Myocyte (in vitro differentiated cells): ENCODE measurements around the gene PRIM1. TPM values are rescaled to one million over a fixed set of nuclear protein-coding genes. Genes with fewer than 3 reads are reported as not detected.
A peak's percentile ranks its signal among the peaks of the same experiment; 100 is the strongest.
"Not testable (repeated sequence)": the region's sequence is repeated elsewhere in the genome, so short reads cannot be mapped to it uniquely, and the experiment has no call there.

Source experiments
- DNase-seq: peaks from one replicate; pipeline ENCODE4 v3.0.0-alpha.2; 2012; ENCODE audit warnings: low read depth
- total RNA-seq: library from RNA; depleted of rRNA; stranded (reverse); fragments of >200 nt; gene quantifications from 2 replicates; pipeline ENCODE4 v1.2.3, GENCODE V29; 2014

Gene PRIM1
- total RNA-seq, 1 donor from 2014 or later: 1.7 TPM

- DNase-seq: no peak
Observed at GRCh38 chr12:56761812-56762211, 9.7 kb upstream of the PRIM1 start.

- no peak for DNase-seq
Observed at GRCh38 chr12:56760460-56760859, 8.3 kb upstream of the PRIM1 start.

- no peak for DNase-seq
Observed at GRCh38 chr12:56759263-56759908, 7.3 kb upstream of the PRIM1 start.

GRCh38 chr12:56758728-56759262 lies 6.7 kb upstream of the PRIM1 start:
- no peak for DNase-seq

- DNase-seq: not testable (repeated sequence)
Observed at GRCh38 chr12:56757971-56758370, 5.8 kb upstream of the PRIM1 start.

GRCh38 chr12:56753566-56753965 lies 1.4 kb upstream of the PRIM1 start:
- DNase-seq: no peak

GRCh38 chr12:56750596-56750995 lies 1.5 kb downstream of the PRIM1 start:
- DNase-seq: not testable (repeated sequence)

GRCh38 chr12:56749853-56750252 lies 2.3 kb downstream of the PRIM1 start:
- DNase-seq: no peak

- no peak for DNase-seq
Observed at GRCh38 chr12:56749359-56749758, 2.8 kb downstream of the PRIM1 start.

GRCh38 chr12:56728139-56728861 lies 23.8 kb downstream of the PRIM1 start:
- DNase-seq: no peak

- not testable (repeated sequence) for DNase-seq
Observed at GRCh38 chr12:56726196-56726675, 25.9 kb downstream of the PRIM1 start.

- DNase-seq: no peak
Observed at GRCh38 chr12:56725723-56726102, 26.4 kb downstream of the PRIM1 start.

- peak; percentile 99 for DNase-seq
Observed at GRCh38 chr12:56724972-56725722, 27.0 kb downstream of the PRIM1 start, which contains the start of gene NACA. Gene NACA (minus strand): TSS chr12:56725299. CDS start chr12:56724521, 778 bp downstream.

- no peak for DNase-seq
Observed at GRCh38 chr12:56724701-56724971, 27.5 kb downstream of the PRIM1 start.

GRCh38 chr12:56723889-56724700 lies 28.0 kb downstream of the PRIM1 start:
- peak; percentile 94 for DNase-seq

- peak; percentile 79 for DNase-seq
Observed at GRCh38 chr12:56723352-56723751, 28.8 kb downstream of the PRIM1 start.

GRCh38 chr12:56722832-56723231 lies 29.3 kb downstream of the PRIM1 start:
- DNase-seq: no peak

- DNase-seq: peak; percentile 52
Observed at GRCh38 chr12:56721721-56722120, 30.4 kb downstream of the PRIM1 start.

- no peak for DNase-seq
Observed at GRCh38 chr12:56721216-56721615, 30.9 kb downstream of the PRIM1 start.

- no peak for DNase-seq
Observed at GRCh38 chr12:56720731-56721151, 31.4 kb downstream of the PRIM1 start.

GRCh38 chr12:56719056-56719455 lies 33.1 kb downstream of the PRIM1 start:
- DNase-seq: no peak
